NCI-H2227 (cell line): ENCODE data around the gene GABBR1.

ENCODE experiments used
- DNase-seq: peaks from one replicate; lab custom pipeline; 2025; ENCODE audit not compliant: unreplicated experiment; lab: John Stamatoyannopoulos, UW

GABBR1 gene

DNA sequence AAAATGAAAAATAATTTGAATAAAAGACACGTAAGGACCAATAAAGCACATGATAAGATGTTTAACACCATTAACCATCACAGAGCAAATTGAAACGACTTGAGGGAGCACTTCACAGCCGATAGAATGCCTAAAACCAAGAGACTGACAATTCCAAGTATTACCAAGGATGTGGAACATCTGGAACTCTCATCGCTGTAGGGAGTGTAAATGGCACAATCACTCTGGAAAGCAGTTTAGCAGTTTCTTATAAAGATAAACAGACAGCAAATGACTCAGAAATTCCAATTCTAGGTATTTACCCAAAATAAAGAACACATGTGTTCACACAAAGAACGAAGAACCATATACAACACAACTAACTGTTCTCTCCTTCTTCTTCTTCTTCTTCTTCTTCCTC, 65.0 kb downstream of the GABBR1 start:
- DNase-seq, result no peak

DNA sequence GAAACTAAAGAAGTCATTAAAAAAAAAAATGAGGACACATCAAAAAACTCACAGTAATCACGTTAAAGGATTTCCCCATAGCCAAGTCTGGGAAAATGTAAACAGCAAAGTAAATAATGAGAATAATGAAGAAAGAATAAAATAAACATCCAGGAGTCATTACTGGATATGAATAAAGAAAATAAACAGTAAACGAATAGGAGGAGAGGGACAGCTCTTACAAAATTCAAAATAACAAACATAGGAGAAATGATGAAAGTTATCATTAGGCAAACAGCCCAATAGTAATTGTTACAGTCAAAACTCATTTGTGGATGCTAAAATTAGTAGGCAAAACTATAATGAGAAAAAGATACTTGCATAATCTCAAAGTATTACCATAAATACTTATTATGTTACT, 65.4 kb downstream of the GABBR1 start:
- no peak for DNase-seq

DNA sequence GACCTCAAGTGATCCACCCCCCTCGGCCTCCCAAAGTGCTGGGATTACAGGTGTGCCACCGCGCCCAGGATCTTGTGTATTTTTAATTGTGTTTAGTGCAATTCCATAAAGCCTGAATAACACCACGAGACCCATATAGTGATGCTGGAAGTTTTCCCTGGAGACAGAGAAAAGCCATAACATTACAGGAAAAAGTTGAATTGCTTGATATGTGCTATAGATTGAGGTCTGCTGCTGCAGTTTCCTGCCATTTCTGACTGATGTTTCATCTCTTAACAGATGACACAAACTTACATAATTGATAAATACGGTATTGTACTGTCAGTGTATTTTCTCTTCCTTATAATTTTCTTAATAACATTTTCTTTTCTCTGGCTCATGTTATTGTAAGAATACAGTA, 66.1 kb downstream of the GABBR1 start:
- DNase-seq, result no peak

DNA sequence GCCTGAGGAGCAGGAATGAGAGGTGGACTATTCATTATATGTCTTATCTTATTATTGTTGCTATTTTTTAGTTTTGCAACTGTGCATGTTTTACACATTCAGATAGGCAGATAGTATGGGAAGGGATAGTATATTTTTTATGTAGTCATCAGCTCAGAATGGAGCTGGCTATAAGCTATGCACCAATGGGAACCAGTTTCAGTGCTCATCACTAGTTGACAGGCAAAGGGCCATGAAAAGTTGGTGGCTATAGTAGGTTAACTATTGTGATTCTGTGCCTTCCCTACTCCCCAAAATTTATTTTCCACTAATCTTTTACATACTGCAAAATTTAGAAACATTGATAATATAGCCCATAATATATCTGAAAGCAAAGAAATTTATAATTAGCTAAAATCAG, 68.1 kb downstream of the GABBR1 start:
- no peak for DNase-seq

DNA sequence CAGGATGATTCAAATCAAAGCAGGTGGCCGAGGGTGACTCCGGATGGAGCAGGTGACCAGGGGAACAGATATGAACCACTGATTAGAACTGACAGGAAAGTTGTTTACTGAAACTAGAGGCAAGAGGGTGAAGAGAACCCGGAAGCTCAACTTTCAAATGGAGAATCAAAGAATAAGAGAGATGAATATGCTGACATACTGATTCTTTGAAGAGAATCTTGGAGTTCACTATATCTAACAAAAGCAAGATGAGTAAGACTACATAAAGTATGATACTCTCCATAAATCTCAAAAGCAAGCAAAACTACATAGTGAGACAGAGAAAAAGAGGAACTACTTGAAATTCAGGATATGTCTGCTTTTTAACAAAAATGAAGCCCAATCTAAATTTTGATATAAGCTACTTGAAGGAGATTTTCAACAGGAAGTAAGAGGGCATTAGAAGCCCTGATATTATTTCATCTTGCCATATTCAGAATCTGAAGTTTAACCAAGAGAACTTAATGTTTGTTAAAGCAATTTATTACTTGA, 69.5 kb downstream of the GABBR1 start:
- DNase-seq, result no peak

DNA sequence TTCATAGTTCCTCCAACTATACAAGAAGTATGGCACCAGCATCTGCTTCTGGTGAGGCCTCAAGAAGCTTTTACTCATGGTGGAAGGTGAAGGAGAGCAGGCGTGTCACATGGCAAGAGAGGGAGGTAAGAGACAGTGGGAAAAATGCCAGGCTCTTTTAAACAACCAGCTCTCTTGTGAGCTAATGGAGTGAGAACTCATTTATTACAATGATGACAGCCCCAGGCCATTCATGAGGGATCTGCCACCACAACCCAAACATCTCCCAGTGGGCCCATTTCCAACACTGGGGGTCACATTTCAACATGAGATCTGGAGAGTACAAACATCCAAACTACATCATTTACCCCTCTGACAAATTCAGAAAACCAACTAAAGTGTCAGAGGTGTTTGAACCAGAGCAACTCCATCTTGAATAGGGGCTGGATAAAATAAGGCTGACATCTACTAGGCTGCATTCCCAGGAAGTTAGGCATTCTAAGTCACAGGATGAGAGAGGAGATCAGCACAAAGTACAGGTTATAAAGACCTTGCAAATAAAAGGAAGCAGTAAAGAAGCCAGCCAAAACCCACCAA, 71.3 kb downstream of the GABBR1 start:
- DNase-seq, result no peak

DNA sequence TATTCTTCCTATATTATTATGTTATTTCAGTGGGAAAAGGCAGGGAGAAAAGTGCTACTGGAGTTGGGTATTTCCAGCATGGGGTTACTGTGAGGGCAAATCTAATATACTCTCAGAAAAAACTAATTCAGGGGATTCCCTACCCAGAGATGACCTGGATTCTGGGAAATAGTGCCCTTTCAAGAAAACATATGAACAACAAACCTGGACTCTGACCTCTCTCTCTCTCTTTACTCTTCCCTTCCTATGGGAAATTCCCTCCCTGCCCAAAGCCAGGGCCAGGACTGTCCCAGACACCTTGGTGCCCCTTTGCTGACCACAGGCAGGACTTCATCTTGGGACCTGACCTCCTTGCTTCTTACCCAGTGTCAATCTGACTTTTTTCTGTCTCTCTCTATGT, 71.9 kb downstream of the GABBR1 start:
- DNase-seq, result no peak

DNA sequence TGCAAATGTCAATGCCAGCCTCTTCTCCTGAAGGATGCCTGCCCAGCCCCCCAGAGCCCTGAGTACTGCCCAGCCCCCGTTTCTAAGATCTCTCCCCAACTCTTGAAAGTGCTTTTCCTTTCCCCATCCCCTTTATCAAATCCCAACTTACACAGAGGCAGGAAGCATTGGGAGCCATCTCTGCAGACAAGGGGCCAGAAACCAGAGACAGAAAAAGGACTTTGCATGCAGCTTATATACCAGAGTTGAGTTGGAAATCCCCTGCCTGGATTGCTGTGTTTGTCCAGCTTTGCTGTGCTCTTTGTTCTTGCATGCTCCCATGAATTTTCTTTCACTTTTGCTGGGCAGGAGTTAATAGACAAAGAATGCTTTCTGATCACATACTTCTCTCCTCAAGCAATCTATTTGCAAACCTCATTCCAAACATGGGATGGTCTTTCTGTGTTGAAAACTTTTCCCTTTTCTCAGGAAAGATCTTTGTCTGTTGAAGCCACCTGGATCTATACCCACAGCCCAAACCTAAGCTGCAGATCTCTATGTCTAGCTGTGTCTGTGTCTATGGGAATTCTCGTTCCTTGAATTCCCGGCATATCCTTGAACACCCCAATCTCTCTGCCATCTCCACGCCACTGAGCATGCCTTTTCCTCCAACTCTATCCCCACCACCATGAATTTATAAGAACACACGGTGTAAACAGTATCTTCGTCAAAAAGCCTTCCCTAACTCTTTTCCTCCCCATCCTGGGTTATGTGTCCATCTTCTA, 73.3 kb downstream of the GABBR1 start, which contains the start of gene UBD:
UBD (minus strand) TSS at position 209 of the 764 bp plus-strand sequence; CDS start at position 178, 31 bp downstream.
- DNase-seq, result no peak

DNA sequence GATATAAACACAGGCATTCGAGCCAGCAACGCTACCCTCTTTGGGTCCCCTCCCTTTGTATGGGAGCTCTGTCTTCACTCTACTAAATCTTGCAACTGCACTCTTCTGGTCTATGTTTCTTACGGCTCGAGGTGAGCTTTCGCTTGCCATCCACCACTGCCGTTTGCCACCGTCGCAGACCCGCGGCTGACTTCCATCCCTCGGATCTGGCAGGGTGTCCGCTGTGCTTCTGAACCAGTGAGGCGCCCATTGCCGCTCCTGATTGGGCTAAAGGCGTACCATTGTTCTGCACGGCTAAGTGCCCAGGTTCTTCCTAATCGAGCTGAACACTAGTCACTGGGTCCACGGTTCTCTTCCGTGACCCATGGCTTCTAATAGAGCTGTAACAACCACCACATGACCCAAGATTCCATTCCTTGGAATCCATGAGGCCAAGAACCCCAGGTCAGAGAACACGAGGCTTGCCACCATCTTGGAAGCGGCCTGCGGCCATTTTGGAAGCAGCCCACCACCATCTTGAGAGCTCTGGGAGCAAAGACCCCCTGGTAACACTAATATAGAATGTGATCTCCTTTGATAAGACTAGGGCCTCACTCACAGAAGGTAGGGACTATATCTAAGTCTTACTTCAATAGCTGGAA, 74.4 kb downstream of the GABBR1 start:
- DNase-seq, result no peak

DNA sequence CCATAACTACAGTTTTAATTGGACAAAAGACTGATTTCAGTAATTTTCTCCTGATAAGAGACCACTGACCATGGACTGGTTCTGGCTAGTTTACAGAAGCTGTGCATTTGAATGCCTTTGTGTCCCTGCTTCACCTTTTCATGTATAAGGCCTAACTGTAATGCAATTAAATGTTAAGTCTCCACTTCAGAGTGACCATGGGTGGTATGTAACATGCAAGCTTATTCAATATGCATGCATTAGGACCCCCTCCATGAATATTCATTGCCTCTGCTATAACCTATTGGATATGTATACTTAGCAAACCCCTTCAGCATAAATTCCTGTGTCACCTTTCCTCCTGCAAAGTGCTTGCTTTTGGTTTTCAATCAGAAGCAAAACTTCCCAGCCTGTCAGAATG, 75.7 kb downstream of the GABBR1 start:
- DNase-seq, result no peak

DNA sequence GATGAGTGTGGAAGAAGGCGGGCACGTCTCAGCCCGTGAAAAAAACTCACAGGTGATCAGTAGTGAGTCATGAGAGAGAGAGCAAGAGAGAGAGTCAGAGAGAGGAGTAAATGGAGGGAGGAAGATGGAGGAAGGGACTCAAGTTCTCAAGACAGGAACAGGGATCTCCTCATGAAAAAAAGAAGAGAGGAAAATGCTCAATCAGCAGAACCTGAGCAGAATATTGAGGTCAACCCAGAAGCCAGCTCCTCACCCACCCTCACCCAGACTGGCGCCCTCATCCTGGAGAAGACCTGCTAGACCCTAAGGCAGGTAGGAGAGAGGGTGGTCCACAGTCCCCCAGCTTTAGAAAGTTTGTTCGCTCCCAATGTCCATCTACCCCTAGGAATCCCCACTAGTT, 78.2 kb downstream of the GABBR1 start:
- no peak for DNase-seq

DNA sequence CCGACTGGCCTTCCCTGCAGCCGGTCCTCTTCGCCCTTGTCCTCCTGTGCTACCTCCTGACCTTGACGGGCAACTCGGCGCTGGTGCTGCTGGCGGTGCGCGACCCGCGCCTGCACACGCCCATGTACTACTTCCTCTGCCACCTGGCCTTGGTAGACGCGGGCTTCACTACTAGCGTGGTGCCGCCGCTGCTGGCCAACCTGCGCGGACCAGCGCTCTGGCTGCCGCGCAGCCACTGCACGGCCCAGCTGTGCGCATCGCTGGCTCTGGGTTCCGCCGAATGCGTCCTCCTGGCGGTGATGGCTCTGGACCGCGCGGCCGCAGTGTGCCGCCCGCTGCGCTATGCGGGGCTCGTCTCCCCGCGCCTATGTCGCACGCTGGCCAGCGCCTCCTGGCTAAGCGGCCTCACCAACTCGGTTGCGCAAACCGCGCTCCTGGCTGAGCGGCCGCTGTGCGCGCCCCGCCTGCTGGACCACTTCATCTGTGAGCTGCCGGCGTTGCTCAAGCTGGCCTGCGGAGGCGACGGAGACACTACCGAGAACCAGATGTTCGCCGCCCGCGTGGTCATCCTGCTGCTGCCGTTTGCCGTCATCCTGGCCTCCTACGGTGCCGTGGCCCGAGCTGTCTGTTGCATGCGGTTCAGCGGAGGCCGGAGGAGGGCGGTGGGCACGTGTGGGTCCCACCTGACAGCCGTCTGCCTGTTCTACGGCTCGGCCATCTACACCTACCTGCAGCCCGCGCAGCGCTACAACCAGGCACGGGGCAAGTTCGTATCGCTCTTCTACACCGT, 79.5 kb downstream of the GABBR1 start:
- peak; percentile 72 for DNase-seq

DNA sequence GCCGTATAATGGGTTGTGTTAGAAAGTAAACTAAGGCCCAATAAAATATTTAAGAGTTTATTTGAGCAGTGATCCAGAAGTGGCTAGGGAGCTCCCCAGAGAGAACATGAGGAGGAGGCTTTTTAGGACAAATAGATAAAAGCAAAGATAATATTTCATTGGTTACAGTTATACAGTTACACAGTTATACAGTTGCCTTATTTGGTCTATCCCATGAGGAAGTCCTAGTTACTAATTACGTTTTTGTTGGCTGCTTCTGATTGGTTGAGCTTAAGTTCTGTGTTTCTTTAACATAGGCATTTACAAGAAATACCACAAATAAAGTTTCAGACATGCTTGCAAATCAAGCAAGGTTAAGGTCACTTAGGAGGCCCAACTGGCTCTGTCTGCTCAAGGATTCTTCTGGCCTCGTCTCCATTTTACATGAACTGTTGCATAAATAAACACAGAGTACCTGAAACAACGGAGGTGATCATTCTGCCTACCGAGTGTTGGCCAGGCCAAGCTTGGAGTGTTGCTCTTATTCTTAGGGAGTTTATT, 80.4 kb downstream of the GABBR1 start:
- peak; percentile 35 for DNase-seq

DNA sequence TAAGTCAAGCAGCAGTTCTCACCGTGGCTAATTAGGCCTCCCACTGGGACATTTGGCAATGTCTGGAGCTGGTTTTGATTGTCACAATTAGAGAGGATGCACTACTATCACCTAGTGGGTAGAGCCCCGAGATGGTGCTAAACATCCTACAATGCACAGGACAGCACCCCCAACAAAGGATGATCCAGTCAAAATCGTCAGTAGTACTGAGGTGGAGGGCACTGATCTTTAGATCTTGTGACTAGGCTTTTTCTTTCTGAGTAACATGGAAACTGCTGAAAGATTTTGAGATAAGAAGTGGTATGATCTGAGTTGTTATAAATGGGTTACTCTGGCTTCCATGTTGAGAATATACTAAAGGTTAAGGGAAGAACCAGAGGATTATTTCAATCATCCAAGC, 85.4 kb downstream of the GABBR1 start:
- DNase-seq, result no peak

DNA sequence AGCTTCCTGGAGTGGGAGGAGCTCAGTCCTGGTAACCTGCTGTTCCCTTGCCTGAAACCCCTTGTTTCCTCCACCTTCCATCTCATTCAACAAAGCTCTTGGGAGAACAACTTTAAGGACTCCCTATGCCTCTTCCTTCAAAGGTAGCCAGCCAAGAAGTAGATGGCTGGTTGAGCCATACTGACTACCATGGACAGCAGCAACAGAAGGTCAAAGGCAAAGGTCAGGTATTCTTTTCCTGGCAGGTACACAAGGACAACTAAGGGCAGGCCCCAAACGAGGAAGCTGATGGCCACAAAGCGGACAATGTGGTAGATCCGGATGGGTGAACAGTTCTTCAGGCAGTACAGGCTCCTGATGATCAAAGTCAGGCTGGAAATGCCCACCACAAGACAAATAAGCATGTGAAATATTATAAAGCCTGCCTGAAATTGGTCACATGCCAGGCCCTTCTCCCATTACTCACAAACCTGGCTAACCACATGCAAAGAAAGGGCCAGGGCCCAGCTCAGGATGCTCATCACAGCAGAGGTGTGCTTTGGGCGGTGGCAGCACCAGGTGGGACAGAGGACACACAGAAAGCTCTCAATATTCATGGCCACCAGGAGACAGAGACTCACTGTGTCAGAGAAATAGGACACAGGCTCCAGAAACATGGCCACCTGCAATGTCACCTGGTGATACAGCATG, 95.1 kb downstream of the GABBR1 start:
- DNase-seq, result no peak

DNA sequence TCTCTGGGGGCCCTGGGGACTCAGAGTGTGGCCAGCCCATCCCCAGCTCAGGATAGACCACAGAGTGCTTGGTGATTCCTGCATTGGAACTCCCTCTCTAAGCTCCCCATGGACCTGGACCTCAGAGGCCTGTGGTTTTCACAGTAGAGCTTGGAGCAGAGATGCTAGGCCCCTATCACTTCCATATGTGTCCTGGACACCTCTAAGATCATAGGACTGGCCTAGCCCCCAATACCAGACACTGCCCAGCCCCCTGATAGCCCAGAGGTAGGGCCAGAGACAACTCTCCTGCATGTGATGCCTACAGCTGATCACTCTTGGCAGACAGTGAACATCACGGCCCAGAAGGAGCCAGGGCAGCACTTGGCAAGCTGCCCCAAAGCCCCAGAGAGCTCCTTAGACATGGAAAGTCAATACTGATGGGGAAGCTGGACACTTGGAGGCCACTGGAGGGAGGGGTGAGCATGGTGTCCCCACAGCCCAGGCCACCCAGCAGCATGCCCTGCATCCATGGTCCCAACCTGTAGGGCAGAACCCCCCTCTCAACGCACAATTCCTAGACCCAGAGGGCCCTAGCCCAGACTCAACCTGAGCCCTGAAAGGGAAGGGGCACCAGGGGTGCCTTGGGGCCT, 100.5 kb downstream of the GABBR1 start:
- DNase-seq, result no peak

DNA sequence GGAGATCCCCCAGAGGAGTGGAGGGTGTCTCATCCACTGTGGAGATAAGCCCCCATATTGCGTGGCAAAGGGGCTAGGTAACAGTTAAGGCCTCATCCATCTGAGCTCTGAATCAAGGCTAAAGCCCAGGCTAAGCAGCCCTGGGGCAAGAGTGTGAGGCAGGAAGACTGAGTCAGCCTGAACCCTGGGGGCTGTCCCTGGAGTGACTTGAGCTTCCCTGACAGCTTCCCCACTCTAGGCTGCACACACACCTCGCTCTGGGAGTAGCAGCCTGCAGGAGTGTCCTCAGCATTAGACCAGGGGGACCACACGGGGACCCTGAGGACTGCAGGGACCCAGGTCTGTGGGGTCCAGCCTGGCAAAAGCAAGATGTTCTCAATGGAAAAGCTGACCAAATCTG, 101.3 kb downstream of the GABBR1 start:
- no peak for DNase-seq

DNA sequence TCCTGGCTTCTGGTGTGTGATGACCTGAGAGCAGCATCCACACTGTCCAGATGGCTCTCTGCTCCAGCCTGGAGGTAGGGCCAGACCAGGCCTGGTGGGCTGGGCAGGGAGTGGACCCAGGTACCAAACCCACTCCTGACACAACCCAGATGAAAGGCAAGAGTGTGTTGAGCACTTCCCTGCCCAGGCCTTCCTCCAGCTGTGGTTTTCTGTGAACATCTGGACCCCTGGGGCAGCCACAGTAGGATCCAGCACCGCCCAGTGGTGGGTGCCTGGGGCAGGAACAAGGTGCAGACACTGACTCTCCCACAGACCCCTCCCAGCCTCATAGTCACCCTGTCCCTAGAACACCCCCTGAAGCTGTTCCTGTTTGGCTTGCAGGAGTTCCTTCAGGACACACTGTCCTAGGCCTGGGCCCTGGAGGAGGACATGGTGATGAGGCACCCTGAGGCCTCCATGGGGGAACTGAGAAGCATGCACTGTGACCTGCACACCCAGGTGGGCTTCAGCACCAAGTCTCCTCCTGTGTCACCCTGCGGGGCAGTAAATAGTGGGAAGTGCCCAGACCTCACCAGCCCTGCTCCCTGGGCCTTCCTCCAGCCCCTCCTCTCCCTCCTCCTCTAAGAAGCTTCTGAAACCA, 102.2 kb downstream of the GABBR1 start:
- no peak for DNase-seq

DNA sequence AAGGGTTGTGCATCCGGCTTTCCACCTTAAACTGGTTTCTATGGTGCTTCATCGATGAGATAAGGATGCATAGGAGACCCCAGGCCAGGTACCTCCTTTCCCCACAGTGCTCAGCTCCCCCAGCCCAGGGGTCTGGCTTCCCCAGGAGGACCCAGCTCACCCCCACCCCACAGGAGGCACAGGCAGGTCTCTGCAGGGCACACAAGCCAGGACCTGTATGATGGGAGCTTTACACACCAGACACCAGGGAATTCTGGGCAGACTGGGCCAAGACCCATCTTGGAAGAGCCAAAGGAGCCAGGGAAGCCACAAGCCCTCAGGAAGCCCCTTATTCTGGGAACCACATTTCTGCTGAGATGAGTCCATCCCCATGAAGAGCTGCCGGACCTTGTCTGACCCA, 103.0 kb downstream of the GABBR1 start:
- DNase-seq, result no peak
